Vagina (tissue), 2 donors: ENCODE results near the gene MBTPS1. TPM values are rescaled to one million over a fixed set of nuclear protein-coding genes. Genes with fewer than 3 reads are reported as not detected.
"Not testable (repeated sequence)": the region's sequence is repeated elsewhere in the genome, so short reads cannot be mapped to it uniquely, and the experiment has no call there.

ENCODE experiments used
- DNase-seq, 2 donors: peaks; one replicate each; pipeline ENCODE4 v3.0.0-alpha.2; 2017; ENCODE audit errors: extremely low spot score in 2 of 2
- H3K27ac ChIP-seq: fragments of 200-600 bp; sonication (generic); one replicate; pipeline ENCODE4 v1.5.1; 2019
- H3K27me3 ChIP-seq: fragments of 200-600 bp; sonication (generic); one replicate; pipeline ENCODE4 v1.5.1; 2019
- H3K36me3 ChIP-seq, 2 donors: fragments of 200-600 bp; sonication (generic); one replicate each; pipeline ENCODE4 v1.5.1; 2017 to 2019
- H3K4me1 ChIP-seq: fragments of 200-600 bp; sonication (generic); one replicate; pipeline ENCODE4 v1.5.1; 2019
- H3K4me3 ChIP-seq, 2 donors: fragments of 200-600 bp; sonication (generic); 1 replicate in 1 of 2; 2 replicates in 1 of 2; pipeline ENCODE4 v1.5.1; 2016 to 2019
- H3K9me3 ChIP-seq: fragments of 200-600 bp; sonication (generic); one replicate; pipeline ENCODE4 v1.5.1; 2019
- CTCF ChIP-seq, 3 experiments: fragments of 450-650 bp in 2 of 3; fragments of 200-600 bp in 1 of 3; sonication (generic) in 1 of 3; IDR thresholded peaks; one replicate each; pipeline ENCODE4 v1.5.1; 2017 to 2019; ENCODE audit warnings: antibody characterized with exemption in 3 of 3, mild to moderate bottlenecking in 2 of 3, moderate library complexity in 2 of 3
- POLR2A ChIP-seq, 2 donors: fragments of 450-650 bp; IDR thresholded peaks; one replicate each; pipeline ENCODE4 v1.6.1; 2017; ENCODE audit warnings: antibody characterized with exemption in 2 of 2, mild to moderate bottlenecking in 2 of 2, moderate library complexity in 2 of 2
- POLR2AphosphoS5 ChIP-seq, 2 donors: sonication (generic); formaldehyde crosslinking; IDR thresholded peaks; one replicate each; pipeline ENCODE4 v1.9.0; 2017; ENCODE audit warnings: antibody characterized with exemption in 2 of 2, mild to moderate bottlenecking in 2 of 2, low read depth in 1 of 2; ENCODE audit not compliant: insufficient read depth in 1 of 2
- intact Hi-C: fragments of 100-400 bp; cut with DNase I; formaldehyde crosslinking; loops from one replicate; pipeline ENCODE4 v1.15.1; 2023
- total RNA-seq: library from RNA; depleted of rRNA; stranded (reverse); fragments of >200 nt; gene quantifications from one replicate; pipeline ENCODE4 v1.2.3, GENCODE V29; 2016

Gene MBTPS1
- total RNA-seq, 1 donor from 2014 or later = 71.0 TPM

- H3K4me1 ChIP-seq = no peaks in the 10 kb centered on the region
- intact Hi-C loops = no loop called here
- H3K27me3 ChIP-seq = no peaks in the 10 kb centered on the region
- H3K4me3 ChIP-seq = no peak overlapping the region
- no peak overlapping the region for H3K27ac ChIP-seq
- H3K9me3 ChIP-seq = no peaks in the 10 kb centered on the region
- TF ChIP-seq CTCF (IDR thresholded peaks at IDR 0.05) = no peak
- no peak for TF ChIP-seq POLR2AphosphoS5 (IDR thresholded peaks at IDR 0.05; ENCODE audit: insufficient read depth in 1 of 2, low read depth in 1 of 2)
- TF ChIP-seq POLR2A (IDR thresholded peaks at IDR 0.05) = no peak
- H3K36me3 ChIP-seq = peaks cover 0 to 15% of the 10 kb centered on the region in 2 donors
- no peak for DNase-seq
Observed at GRCh38 chr16:84131117-84131516, 14.4 kb upstream of the MBTPS1 start.

- no peak overlapping the region for H3K4me3 ChIP-seq
- peaks cover 0 to 24% of the 10 kb centered on the region in 2 donors for H3K36me3 ChIP-seq
- H3K4me1 ChIP-seq = no peaks in the 10 kb centered on the region
- H3K27me3 ChIP-seq = no peaks in the 10 kb centered on the region
- TF ChIP-seq POLR2A (IDR thresholded peaks at IDR 0.05) (no peak), POLR2AphosphoS5 (IDR thresholded peaks at IDR 0.05; ENCODE audit: insufficient read depth in 1 of 2, low read depth in 1 of 2) (no peak), CTCF (IDR thresholded peaks at IDR 0.05) (no peak)
- intact Hi-C loops = no loop called here
- no peak for DNase-seq
- H3K9me3 ChIP-seq = no peaks in the 10 kb centered on the region
- no peak overlapping the region for H3K27ac ChIP-seq
Observed at GRCh38 chr16:84124257-84125073, 7.7 kb upstream of the MBTPS1 start.

GRCh38 chr16:84121007-84121406 lies 4.3 kb upstream of the MBTPS1 start:
- TF ChIP-seq CTCF (IDR thresholded peaks at IDR 0.05) (no peak), POLR2A (IDR thresholded peaks at IDR 0.05) (no peak), POLR2AphosphoS5 (IDR thresholded peaks at IDR 0.05; ENCODE audit: insufficient read depth in 1 of 2, low read depth in 1 of 2) (no peak)
- Histone ChIP-seq H3K9me3 (no peaks in the 10 kb centered on the region), H3K4me3 (no peak overlapping the region), H3K4me1 (peaks cover 7% of the 10 kb centered on the region), H3K27me3 (no peaks in the 10 kb centered on the region), H3K27ac (no peak overlapping the region), H3K36me3 (peaks cover 0 to 15% of the 10 kb centered on the region in 2 donors)
- intact Hi-C loops = no loop called here
- DNase-seq = no peak

GRCh38 chr16:84120023-84120422 lies 3.3 kb upstream of the MBTPS1 start:
- Histone ChIP-seq H3K36me3 (peaks cover 0 to 15% of the 10 kb centered on the region in 2 donors), H3K4me1 (peaks cover 16% of the 10 kb centered on the region), H3K9me3 (no peaks in the 10 kb centered on the region), H3K27ac (no peak overlapping the region), H3K27me3 (no peaks in the 10 kb centered on the region), H3K4me3 (no peak overlapping the region)
- TF ChIP-seq POLR2AphosphoS5 (IDR thresholded peaks at IDR 0.05; ENCODE audit: insufficient read depth in 1 of 2, low read depth in 1 of 2) (no peak), CTCF (IDR thresholded peaks at IDR 0.05) (no peak), POLR2A (IDR thresholded peaks at IDR 0.05) (no peak)
- intact Hi-C loops = no loop called here
- no peak for DNase-seq

GRCh38 chr16:84119368-84119767 lies 2.6 kb upstream of the MBTPS1 start:
- Histone ChIP-seq H3K4me1 (peaks cover 23% of the 10 kb centered on the region), H3K36me3 (peaks cover 0 to 12% of the 10 kb centered on the region in 2 donors), H3K27ac (no peak overlapping the region), H3K27me3 (no peaks in the 10 kb centered on the region), H3K9me3 (no peaks in the 10 kb centered on the region), H3K4me3 (no peak overlapping the region)
- intact Hi-C loops = no loop called here
- DNase-seq = no peak
- TF ChIP-seq POLR2AphosphoS5 (IDR thresholded peaks at IDR 0.05; ENCODE audit: insufficient read depth in 1 of 2, low read depth in 1 of 2) = no peak
- no peak for TF ChIP-seq POLR2A (IDR thresholded peaks at IDR 0.05)
- TF ChIP-seq CTCF (IDR thresholded peaks at IDR 0.05) = no peak

- H3K36me3 ChIP-seq, DNase-seq, H3K9me3 ChIP-seq, H3K27ac ChIP-seq, H3K27me3 ChIP-seq, intact Hi-C loops, H3K4me3 ChIP-seq: not testable (repeated sequence)
- peaks cover 28% of the 10 kb centered on the region for H3K4me1 ChIP-seq
Observed at GRCh38 chr16:84118315-84118714, 1.6 kb upstream of the MBTPS1 start.
